Neural progenitor cell (in vitro differentiated cells): ENCODE results near the gene IFNW1. TPM values are rescaled to one million over a fixed set of nuclear protein-coding genes. Genes with fewer than 3 reads are reported as not detected.

Source experiments
- DNase-seq: peaks from one replicate; pipeline ENCODE4 v3.0.0-alpha.2; 2016; ENCODE audit warnings: low spot score
- H2AFZ ChIP-seq: fragments of 200-600 bp; sonication (generic); replicated peaks from 2 replicates; pipeline ENCODE4 v1.6.1; 2016; ENCODE audit warnings: antibody characterized with exemption
- H3F3A ChIP-seq: fragments of 200-600 bp; sonication (generic); 2 replicates; pipeline ENCODE4 v1.6.1; 2016; ENCODE audit warnings: antibody characterized with exemption, low read depth
- H3K27ac ChIP-seq: fragments of 200-600 bp; sonication (generic); 2 replicates; pipeline ENCODE4 v1.5.1; 2016; ENCODE audit warnings: mild to moderate bottlenecking
- H3K27me3 ChIP-seq: fragments of 200-600 bp; sonication (generic); 2 replicates; pipeline ENCODE4 v1.6.1; 2016; ENCODE audit warnings: mild to moderate bottlenecking, moderate library complexity
- H3K36me3 ChIP-seq: fragments of 200-600 bp; sonication (generic); 2 replicates; pipeline ENCODE4 v1.5.1; 2016
- H3K4me1 ChIP-seq: fragments of 200-600 bp; sonication (generic); 2 replicates; pipeline ENCODE4 v1.6.1; 2016; ENCODE audit warnings: mixed run types
- H3K4me2 ChIP-seq: fragments of 200-600 bp; sonication (generic); 2 replicates; pipeline ENCODE4 v1.6.1; 2016
- H3K4me3 ChIP-seq: fragments of 200-600 bp; sonication (generic); 2 replicates; pipeline ENCODE4 v1.5.1; 2016
- H3K79me2 ChIP-seq: fragments of 200-600 bp; sonication (generic); 2 replicates; pipeline ENCODE4 v1.6.1; 2016; ENCODE audit warnings: low read depth
- H3K9ac ChIP-seq: fragments of 200-600 bp; sonication (generic); 2 replicates; pipeline ENCODE4 v1.6.1; 2016
- H3K9me3 ChIP-seq: fragments of 200-600 bp; sonication (generic); 2 replicates; pipeline ENCODE4 v1.5.1; 2016; ENCODE audit warnings: low read depth
- H4K20me1 ChIP-seq: fragments of 200-600 bp; sonication (generic); 2 replicates; pipeline ENCODE4 v1.6.1; 2016; ENCODE audit warnings: low read depth
- H3K27ac Mint-ChIP-seq: 3 replicates; pipeline ENCODE4 v1.8.0; 2021; ENCODE audit warnings: mixed read lengths
- H3K27me3 Mint-ChIP-seq: 2 replicates; pipeline ENCODE4 v1.8.0; 2022; ENCODE audit warnings: low read depth, mild to moderate bottlenecking, inconsistent platforms, moderate library complexity, mixed read lengths; ENCODE audit not compliant: insufficient read depth
- H3K36me3 Mint-ChIP-seq: 3 replicates; pipeline ENCODE4 v1.8.0; 2021; ENCODE audit warnings: mixed read lengths
- H3K4me1 Mint-ChIP-seq: 3 replicates; pipeline ENCODE4 v1.8.0; 2021; ENCODE audit warnings: mixed read lengths
- H3K4me3 Mint-ChIP-seq: 3 replicates; pipeline ENCODE4 v1.8.0; 2021; ENCODE audit warnings: mild to moderate bottlenecking, moderate library complexity, mixed read lengths
- H3K9me3 Mint-ChIP-seq: 3 replicates; pipeline ENCODE4 v1.8.0; 2020; ENCODE audit warnings: mixed read lengths
- EZH2 ChIP-seq: fragments of 200-600 bp; sonication (generic); IDR thresholded peaks from 2 replicates; pipeline ENCODE4 v1.6.1; 2017; ENCODE audit warnings: antibody characterized with exemption, mild to moderate bottlenecking, moderate library complexity
- EZH2phosphoT487 ChIP-seq: fragments of 200-600 bp; sonication (generic); IDR thresholded peaks from 2 replicates; pipeline ENCODE4 v1.6.1; 2017; ENCODE audit warnings: antibody characterized with exemption
- total RNA-seq: library from RNA; depleted of rRNA; stranded (reverse); fragments of >200 nt; gene quantifications from 2 replicates; pipeline ENCODE4 v1.2.3, GENCODE V29; 2015; ENCODE audit warnings: low replicate concordance
- TF ChIP-seq, protein P1 (sequence below): fragments of 200-600 bp; sonication (generic); IDR thresholded peaks from 2 replicates; pipeline ENCODE4 v1.5.1; 2017; ENCODE audit warnings: antibody characterized with exemption, mild to moderate bottlenecking

The IFNW1 gene
- total RNA-seq, 1 donor from 2014 or later: not detected

DNA sequence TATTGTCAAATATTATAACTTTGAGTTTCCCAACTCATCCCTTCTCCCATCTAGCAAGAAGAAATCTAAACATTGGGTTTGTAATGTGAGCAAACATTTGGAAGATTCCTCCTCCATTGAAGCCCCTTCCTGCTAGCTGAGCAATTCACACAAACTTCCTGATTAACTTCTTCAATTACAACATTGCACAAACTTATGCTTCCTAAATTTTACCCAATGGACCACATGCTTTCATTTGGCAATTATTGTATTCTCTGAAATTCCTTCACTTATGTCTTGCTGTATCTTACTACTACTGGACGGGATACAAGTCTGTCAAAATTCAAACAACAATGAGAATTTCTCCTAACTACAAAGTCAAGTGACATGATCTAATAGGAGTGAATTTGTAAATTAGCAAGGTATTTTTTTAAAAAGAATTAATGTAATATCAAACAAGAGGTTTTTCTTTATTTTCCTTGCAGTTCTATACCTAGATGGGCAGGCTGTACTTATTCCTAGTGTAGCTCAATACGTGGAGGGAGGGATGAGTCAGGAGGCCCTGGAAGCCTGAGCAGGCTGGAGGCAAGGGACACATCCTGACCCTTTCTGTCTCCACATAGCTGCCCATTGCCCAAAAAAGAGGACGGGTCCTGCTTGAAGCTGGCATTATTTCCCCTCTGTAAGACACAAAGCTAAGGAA, 11.8 kb upstream of the IFNW1 start:
- H3K9me3 Mint-ChIP-seq: peaks cover 6% of the 10 kb centered on the region
- Histone ChIP-seq H2AFZ (peak overlapping the region; percentile 83), H3K27ac (no peak overlapping the region), H4K20me1 (no peaks in the 10 kb centered on the region), H3F3A (no peaks in the 10 kb centered on the region), H3K36me3 (no peaks in the 10 kb centered on the region), H3K27me3 (no peaks in the 10 kb centered on the region), H3K79me2 (no peaks in the 10 kb centered on the region), H3K4me2 (peak overlapping the region; percentile 30), H3K9me3 (no peaks in the 10 kb centered on the region), H3K4me1 (no peaks in the 10 kb centered on the region), H3K4me3 (no peak overlapping the region), H3K9ac (no peak overlapping the region)
- DNase-seq: no peak
- TF ChIP-seq, protein P1, sequence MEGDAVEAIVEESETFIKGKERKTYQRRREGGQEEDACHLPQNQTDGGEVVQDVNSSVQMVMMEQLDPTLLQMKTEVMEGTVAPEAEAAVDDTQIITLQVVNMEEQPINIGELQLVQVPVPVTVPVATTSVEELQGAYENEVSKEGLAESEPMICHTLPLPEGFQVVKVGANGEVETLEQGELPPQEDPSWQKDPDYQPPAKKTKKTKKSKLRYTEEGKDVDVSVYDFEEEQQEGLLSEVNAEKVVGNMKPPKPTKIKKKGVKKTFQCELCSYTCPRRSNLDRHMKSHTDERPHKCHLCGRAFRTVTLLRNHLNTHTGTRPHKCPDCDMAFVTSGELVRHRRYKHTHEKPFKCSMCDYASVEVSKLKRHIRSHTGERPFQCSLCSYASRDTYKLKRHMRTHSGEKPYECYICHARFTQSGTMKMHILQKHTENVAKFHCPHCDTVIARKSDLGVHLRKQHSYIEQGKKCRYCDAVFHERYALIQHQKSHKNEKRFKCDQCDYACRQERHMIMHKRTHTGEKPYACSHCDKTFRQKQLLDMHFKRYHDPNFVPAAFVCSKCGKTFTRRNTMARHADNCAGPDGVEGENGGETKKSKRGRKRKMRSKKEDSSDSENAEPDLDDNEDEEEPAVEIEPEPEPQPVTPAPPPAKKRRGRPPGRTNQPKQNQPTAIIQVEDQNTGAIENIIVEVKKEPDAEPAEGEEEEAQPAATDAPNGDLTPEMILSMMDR: no peak
- TF ChIP-seq EZH2: no peak
- TF ChIP-seq EZH2phosphoT487: no peak
- no peak overlapping the region for H3K4me3 Mint-ChIP-seq
- H3K27me3 Mint-ChIP-seq: no peaks in the 10 kb centered on the region
- peaks cover 7% of the 10 kb centered on the region for H3K4me1 Mint-ChIP-seq
- no peak overlapping the region for H3K27ac Mint-ChIP-seq
- H3K36me3 Mint-ChIP-seq: peaks cover 2% of the 10 kb centered on the region

DNA sequence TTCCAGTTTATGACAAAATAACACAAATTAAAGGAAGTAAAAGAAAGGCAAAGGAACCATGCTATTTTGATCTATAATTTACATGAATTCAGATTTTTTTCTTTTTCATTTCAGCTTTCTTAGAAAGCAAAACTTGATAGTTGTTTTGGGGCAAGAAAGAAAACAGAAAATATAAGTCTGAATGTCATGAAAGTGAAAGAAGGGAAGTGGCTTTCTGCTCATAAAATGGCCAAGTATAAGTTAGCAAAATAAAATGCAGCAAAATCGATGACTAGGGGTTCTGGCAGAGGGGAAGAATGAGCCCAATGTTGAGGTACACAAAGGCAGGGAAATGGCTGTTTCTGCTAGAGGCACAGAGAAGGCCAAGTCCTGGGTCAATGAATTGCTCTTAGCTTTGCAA, 3.0 kb upstream of the IFNW1 start:
- Histone ChIP-seq H3K27me3 (no peaks in the 10 kb centered on the region), H3K27ac (no peak overlapping the region), H3K4me2 (no peak overlapping the region), H3K4me3 (no peak overlapping the region), H4K20me1 (no peaks in the 10 kb centered on the region), H3F3A (no peaks in the 10 kb centered on the region), H3K79me2 (no peaks in the 10 kb centered on the region), H3K9me3 (no peaks in the 10 kb centered on the region), H2AFZ (no peak overlapping the region), H3K36me3 (no peaks in the 10 kb centered on the region), H3K4me1 (no peaks in the 10 kb centered on the region), H3K9ac (no peak overlapping the region)
- Mint-ChIP-seq H3K36me3 (no peaks in the 10 kb centered on the region), H3K4me3 (no peak overlapping the region), H3K9me3 (peaks cover 7% of the 10 kb centered on the region), H3K4me1 (no peaks in the 10 kb centered on the region), H3K27me3 (peaks cover 2% of the 10 kb centered on the region), H3K27ac (no peak overlapping the region)
- TF ChIP-seq EZH2phosphoT487 (no peak), EZH2 (no peak)
- TF ChIP-seq, protein P1: no peak
- DNase-seq: no peak

DNA sequence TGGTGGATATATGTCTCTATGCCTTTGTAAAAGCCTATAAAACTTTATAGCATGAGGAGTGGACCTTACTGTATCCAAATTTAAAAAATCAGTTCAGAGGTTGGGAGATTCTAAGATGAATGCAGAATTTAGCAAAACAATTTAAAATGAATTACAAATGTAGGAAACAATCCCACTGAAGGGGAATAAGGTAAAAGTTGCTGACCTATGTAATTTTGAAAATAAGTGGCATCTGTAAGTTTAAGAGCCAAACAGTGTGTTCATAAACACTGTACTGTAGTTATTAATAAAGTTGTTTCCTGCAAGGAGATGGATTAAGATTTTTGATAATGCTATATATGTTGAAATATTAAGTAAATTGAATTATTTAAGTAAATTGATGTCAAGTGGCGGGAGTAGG, 4.6 kb downstream of the IFNW1 start:
- Histone ChIP-seq H3K36me3 (no peaks in the 10 kb centered on the region), H3K27me3 (no peaks in the 10 kb centered on the region), H3K9ac (no peak overlapping the region), H3K27ac (no peak overlapping the region), H3K79me2 (no peaks in the 10 kb centered on the region), H3K4me2 (no peak overlapping the region), H3K4me1 (no peaks in the 10 kb centered on the region), H3K9me3 (no peaks in the 10 kb centered on the region), H2AFZ (no peak overlapping the region), H3K4me3 (no peak overlapping the region), H4K20me1 (no peaks in the 10 kb centered on the region), H3F3A (no peaks in the 10 kb centered on the region)
- no peak for DNase-seq
- Mint-ChIP-seq H3K4me1 (no peaks in the 10 kb centered on the region), H3K36me3 (no peaks in the 10 kb centered on the region), H3K27ac (no peak overlapping the region), H3K9me3 (no peaks in the 10 kb centered on the region), H3K27me3 (no peaks in the 10 kb centered on the region), H3K4me3 (no peak overlapping the region)
- TF ChIP-seq, protein P1: no peak
- TF ChIP-seq EZH2phosphoT487 (no peak), EZH2 (no peak)
